Adipose tissue (tissue), 3 donors: ENCODE data around the gene ANO9. TPM values are rescaled to one million over a fixed set of nuclear protein-coding genes. Genes with fewer than 3 reads are reported as not detected.
"Not testable (repeated sequence)": the region's sequence is repeated elsewhere in the genome, so short reads cannot be mapped to it uniquely, and the experiment has no call there.

Source experiments
- H3K27ac ChIP-seq: one replicate; pipeline ENCODE4 v1.5.1; 2013; ENCODE audit warnings: low read depth, low read length
- WGBS, 3 donors: extraction: QIAGEN DNeasy Blood & Tissue Kit; methylation state at CpG; one replicate each; pipeline ENCODE4 v1.1.7; 2013; 5-methylcytosine and 5-hydroxymethylcytosine counted together
- polyA plus RNA-seq, 3 donors: library from polyadenylated mRNA; stranded (reverse); fragments of 200-250 nt; gene quantifications; one replicate each; pipeline ENCODE4 v1.2.3, GENCODE V29; 2013
- donor health status: healthy with polysubstance abuse.
- donor health status: Bipolar disorder and iron deficiency.
- donor health status: healthy.

The ANO9 gene
- polyA plus RNA-seq, 3 donors: 0.45 to 14.3 (median 2.7) TPM

- 69 to 85% (median 78%) methylated on average over 16 of the region's 16 CpGs for WGBS, 3 donors
- H3K27ac ChIP-seq: no peak overlapping the region
Observed at GRCh38 chr11:443542-444199, 1.9 kb upstream of the ANO9 start.

- H3K27ac ChIP-seq: no peak overlapping the region
- 62 to 70% (median 66%) methylated on average over 16 of the region's 16 CpGs for WGBS, 3 donors
Observed at GRCh38 chr11:442611-443081, 835 bp upstream of the ANO9 start.

GRCh38 chr11:441043-441417, 781 bp downstream of the ANO9 start:
- H3K27ac ChIP-seq: no peak overlapping the region
- 42 to 65% (median 59%) methylated on average over 12 to 13 of the region's 13 CpGs for WGBS, 3 donors

- no peak overlapping the region for H3K27ac ChIP-seq
- 89 to 92% (median 90%) methylated on average over 27 of the region's 27 CpGs for WGBS, 3 donors
Observed at GRCh38 chr11:440065-441042, 1.5 kb downstream of the ANO9 start.

GRCh38 chr11:439315-440064, 2.3 kb downstream of the ANO9 start:
- WGBS, 3 donors: 79 to 87% (median 86%) methylated on average over 23 of the region's 23 CpGs
- no peak overlapping the region for H3K27ac ChIP-seq

GRCh38 chr11:438101-438844, 3.5 kb downstream of the ANO9 start:
- no peak overlapping the region for H3K27ac ChIP-seq
- WGBS, 3 donors: 80 to 91% (median 85%) methylated on average over 21 of the region's 21 CpGs

- 77 to 89% (median 83%) methylated on average over 17 of the region's 17 CpGs for WGBS, 3 donors
- no peak overlapping the region for H3K27ac ChIP-seq
Observed at GRCh38 chr11:437228-437870, 4.5 kb downstream of the ANO9 start.

DNA sequence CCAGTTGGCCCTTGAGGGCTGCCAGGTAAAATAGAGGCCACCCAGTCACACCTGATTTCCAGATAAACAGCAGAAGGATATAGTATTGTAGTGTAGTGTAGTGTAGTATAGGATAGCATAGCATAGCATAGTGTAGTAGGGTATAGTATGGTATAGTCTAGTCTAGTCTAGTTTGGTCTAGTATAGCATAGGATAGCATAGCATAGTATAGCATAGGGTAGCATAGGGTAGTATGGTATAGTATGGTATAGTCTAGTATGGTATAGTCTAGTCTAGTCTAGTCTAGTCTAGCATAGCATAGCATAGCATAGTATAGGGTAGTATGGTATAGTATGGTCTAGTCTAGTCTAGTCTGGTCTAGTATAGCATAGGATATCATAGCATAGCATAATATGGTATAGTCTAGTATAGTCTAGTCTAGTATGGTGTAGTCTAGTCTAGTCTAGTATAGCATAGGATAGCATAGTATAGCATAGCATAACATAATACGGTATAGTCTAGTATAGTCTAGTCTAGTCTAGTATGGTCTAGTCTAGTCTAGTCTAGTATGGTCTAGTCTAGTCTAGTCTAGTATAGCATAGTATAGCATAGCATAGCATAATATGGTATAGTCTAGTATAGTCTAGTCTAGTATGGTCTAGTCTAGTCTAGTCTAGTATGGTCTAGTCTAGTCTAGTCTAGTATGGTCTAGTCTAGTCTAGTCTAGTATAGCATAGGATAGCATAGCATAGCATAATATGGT, 6.6 kb downstream of the ANO9 start:
- H3K27ac ChIP-seq: not testable (repeated sequence)
- 94 to 100% (median 96%) methylated on average over 1 of the region's 1 CpG for WGBS, 3 donors

GRCh38 chr11:434496-434895, 7.3 kb downstream of the ANO9 start:
- WGBS, 3 donors: 86 to 88% (median 87%) methylated on average over 16 of the region's 16 CpGs
- H3K27ac ChIP-seq: no peak overlapping the region

DNA sequence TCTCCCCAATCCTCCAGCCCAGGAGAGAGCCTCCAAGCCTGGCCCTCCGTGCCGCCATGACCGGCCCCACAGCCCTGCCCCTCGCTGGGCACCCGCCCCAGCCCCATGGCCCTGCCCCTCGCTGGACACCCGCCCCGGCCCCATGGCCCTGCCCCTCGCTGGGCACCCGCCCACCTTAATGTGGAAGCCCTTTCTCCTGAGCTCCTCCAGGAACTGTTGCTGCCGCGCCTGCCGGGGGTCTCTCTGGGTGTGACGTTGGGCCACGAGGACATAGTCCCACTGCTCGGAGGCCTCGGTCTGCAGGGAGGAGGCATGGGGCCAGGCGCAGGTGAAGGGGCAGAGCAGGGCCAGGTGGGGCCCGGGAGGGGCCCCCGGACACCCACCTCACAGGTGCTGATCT, 8.2 kb downstream of the ANO9 start:
- no peak overlapping the region for H3K27ac ChIP-seq
- 86 to 89% (median 88%) methylated on average over 20 of the region's 20 CpGs for WGBS, 3 donors

GRCh38 chr11:433111-433510, 8.7 kb downstream of the ANO9 start:
- 91 to 95% (median 95%) methylated on average over 17 of the region's 17 CpGs for WGBS, 3 donors
- H3K27ac ChIP-seq: no peak overlapping the region

- WGBS, 3 donors: 92 to 95% (median 94%) methylated on average over 19 to 20 of the region's 20 CpGs
- no peak overlapping the region for H3K27ac ChIP-seq
Observed at GRCh38 chr11:432501-433100, 9.2 kb downstream of the ANO9 start.

DNA sequence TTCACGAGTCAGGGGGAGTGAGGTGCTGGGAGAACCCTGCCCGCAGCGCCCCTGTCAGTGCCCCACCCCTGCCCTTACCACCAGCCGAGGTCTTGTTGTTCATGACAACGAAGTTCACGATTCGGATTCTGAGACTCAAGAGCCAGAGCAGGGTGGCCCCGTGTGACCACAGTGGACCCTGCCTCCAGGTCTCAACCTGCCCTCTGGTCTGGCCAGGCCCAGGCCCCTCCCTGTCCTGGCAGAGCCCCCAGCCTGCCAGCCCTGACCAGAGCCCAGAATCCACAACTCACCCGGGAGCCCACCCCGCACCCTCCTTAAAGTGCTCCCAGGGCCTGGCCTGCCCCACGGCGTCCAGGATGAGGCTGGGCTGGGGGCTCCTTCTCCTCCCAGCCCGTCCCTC, 9.9 kb downstream of the ANO9 start:
- WGBS, 3 donors: 92 to 94% (median 92%) methylated on average over 13 of the region's 13 CpGs
- no peak overlapping the region for H3K27ac ChIP-seq

- no peak overlapping the region for H3K27ac ChIP-seq
- WGBS, 3 donors: 56 to 63% (median 60%) methylated on average over 22 to 25 of the region's 25 CpGs
Observed at GRCh38 chr11:429931-430456, 11.8 kb downstream of the ANO9 start.

DNA sequence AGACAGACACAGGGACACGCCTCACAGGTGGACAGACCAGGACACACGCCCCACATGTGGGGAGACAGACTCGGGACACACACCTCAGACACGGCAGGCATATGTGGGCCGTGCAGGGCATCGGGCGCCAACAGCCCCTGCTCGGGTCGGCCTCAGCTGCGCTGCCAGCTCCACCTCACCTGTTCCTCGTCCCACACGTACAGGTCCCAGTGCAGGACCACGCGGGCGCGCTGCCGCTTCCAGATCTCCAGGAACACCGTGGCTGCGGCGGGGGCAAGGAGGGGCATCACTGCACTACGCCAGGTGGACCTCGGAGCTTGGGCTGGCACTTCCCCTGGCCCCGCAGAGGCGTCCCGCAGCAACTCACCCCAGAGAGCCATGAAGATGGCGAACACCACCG, 12.4 kb downstream of the ANO9 start:
- WGBS, 3 donors: 89 to 94% (median 90%) methylated on average over 26 to 27 of the region's 27 CpGs
- H3K27ac ChIP-seq: no peak overlapping the region

DNA sequence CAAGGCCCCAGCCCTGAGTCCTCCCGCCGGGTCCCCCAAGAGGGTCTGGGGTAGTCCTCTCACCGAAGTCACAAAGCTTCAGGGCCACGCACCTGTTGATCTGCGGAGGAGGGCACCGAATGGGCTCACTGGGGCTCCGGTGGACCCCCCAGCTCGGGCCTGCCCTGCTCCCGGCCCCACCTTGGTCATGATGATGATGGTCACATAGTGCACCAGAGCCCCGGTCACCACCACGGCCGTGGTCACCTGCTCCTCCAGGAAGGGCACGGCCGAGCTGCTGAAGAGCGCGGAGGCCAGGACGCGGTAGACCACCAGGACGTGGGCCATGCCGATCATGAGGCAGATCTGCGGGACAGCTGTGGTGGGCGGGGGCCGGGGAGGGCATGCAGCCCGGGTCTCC, 13.5 kb downstream of the ANO9 start:
- WGBS, 3 donors: 91 to 95% (median 92%) methylated on average over 24 of the region's 24 CpGs
- no peak overlapping the region for H3K27ac ChIP-seq
